GM18505 (cell line): ENCODE measurements around the gene UNC119B.
"Not testable (repeated sequence)": the region's sequence is repeated elsewhere in the genome, so short reads cannot be mapped to it uniquely, and the experiment has no call there.

Experiments used
- ATAC-seq: cut with Tn5 transposase; IDR thresholded peaks from one replicate; pipeline ENCODE4 v1.9.1; 2021; ENCODE audit not compliant: unreplicated experiment
- POLR2A ChIP-seq: IDR thresholded peaks from 4 replicates; pipeline ENCODE4 v1.6.1; 2011; ENCODE audit warnings: borderline replicate concordance; ENCODE audit not compliant: insufficient read depth, insufficient read length; ENCODE audit errors: extremely low read depth

The UNC119B gene

GRCh38 chr12:120726961-120727360 lies 16.7 kb downstream of the UNC119B start:
- ATAC-seq = no peak
- no peak for TF ChIP-seq POLR2A

- not testable (repeated sequence) for ATAC-seq
These were observed 21.9 kb downstream of the UNC119B start for GRCh38 chr12:120732198-120732597.

GRCh38 chr12:120733574-120733973 lies 23.3 kb downstream of the UNC119B start:
- no peak for TF ChIP-seq POLR2A
- no peak for ATAC-seq

- TF ChIP-seq POLR2A = no peak
- no peak for ATAC-seq
These were observed 24.0 kb downstream of the UNC119B start for GRCh38 chr12:120734210-120734609.

GRCh38 chr12:120735181-120735580 lies 24.9 kb downstream of the UNC119B start:
- no peak for TF ChIP-seq POLR2A
- ATAC-seq = no peak

GRCh38 chr12:120736404-120737331 lies 26.4 kb downstream of the UNC119B start:
- ATAC-seq = no peak
- TF ChIP-seq POLR2A = no peak

GRCh38 chr12:120737557-120738251 lies 27.4 kb downstream of the UNC119B start:
- ATAC-seq = no peak
- TF ChIP-seq POLR2A = no peak

GRCh38 chr12:120738252-120739030 lies 28.2 kb downstream of the UNC119B start:
- ATAC-seq = no peak
- no peak for TF ChIP-seq POLR2A

GRCh38 chr12:120739031-120739762 lies 28.9 kb downstream of the UNC119B start:
- ATAC-seq = no peak
- no peak for TF ChIP-seq POLR2A

- TF ChIP-seq POLR2A = no peak
- no peak for ATAC-seq
These were observed 29.8 kb downstream of the UNC119B start for GRCh38 chr12:120739821-120740613.

- TF ChIP-seq POLR2A = no peak
- ATAC-seq = no peak
These were observed 30.6 kb downstream of the UNC119B start for GRCh38 chr12:120740871-120741270.
